H9 (cell line): ENCODE measurements around the gene TFAP2A. TPM values are rescaled to one million over a fixed set of nuclear protein-coding genes. Genes with fewer than 3 reads are reported as not detected.

Source experiments
- DNase-seq: peaks from one replicate; pipeline ENCODE4 v3.0.0-alpha.2; 2017
- H2AFZ ChIP-seq: one replicate; pipeline ENCODE4 v1.6.1; 2013; ENCODE audit warnings: mild to moderate bottlenecking, low read length, control low read depth, moderate library complexity
- H2AK5ac ChIP-seq: 2 replicates; pipeline ENCODE4 v1.6.1; 2013; ENCODE audit warnings: low read length, control low read depth, mixed read lengths; ENCODE audit not compliant: insufficient read length
- H2BK120ac ChIP-seq: one replicate; pipeline ENCODE4 v1.6.1; 2013; ENCODE audit warnings: low read depth, mild to moderate bottlenecking, low read length, control low read depth, inconsistent platforms; ENCODE audit not compliant: poor library complexity, severe bottlenecking
- H2BK12ac ChIP-seq: 2 replicates; pipeline ENCODE4 v1.6.1; 2013; ENCODE audit warnings: low read length, control low read depth, mixed read lengths, low read depth; ENCODE audit not compliant: insufficient read length
- H2BK15ac ChIP-seq: 2 replicates; pipeline ENCODE4 v1.6.1; 2013; ENCODE audit warnings: low read depth, low read length, control low read depth
- H2BK20ac ChIP-seq: one replicate; pipeline ENCODE4 v1.6.1; 2013; ENCODE audit warnings: low read depth, mild to moderate bottlenecking, low read length, control low read depth, inconsistent platforms; ENCODE audit not compliant: poor library complexity, severe bottlenecking
- H2BK5ac ChIP-seq: 2 replicates; pipeline ENCODE4 v1.6.1; 2013; ENCODE audit warnings: low read length, control low read depth, mixed read lengths; ENCODE audit not compliant: insufficient read length
- H3K14ac ChIP-seq: 2 replicates; pipeline ENCODE4 v1.6.1; 2013; ENCODE audit warnings: low read length, control low read depth; ENCODE audit not compliant: insufficient read depth
- H3K18ac ChIP-seq: 2 replicates; pipeline ENCODE4 v1.6.1; 2013; ENCODE audit warnings: low read depth, mild to moderate bottlenecking, mixed read lengths, low read length, control low read depth; ENCODE audit not compliant: insufficient read length
- H3K23ac ChIP-seq: 2 replicates; pipeline ENCODE4 v1.6.1; 2013; ENCODE audit warnings: low read length, control low read depth, mixed read lengths, low read depth; ENCODE audit not compliant: insufficient read length
- H3K23me2 ChIP-seq: 2 replicates; pipeline ENCODE4 v1.6.1; 2013; ENCODE audit warnings: low read depth, mild to moderate bottlenecking, mixed read lengths, low read length, control low read depth; ENCODE audit not compliant: insufficient read length, poor library complexity, severe bottlenecking
- H3K27ac ChIP-seq: 2 replicates; pipeline ENCODE4 v1.5.1; 2013; ENCODE audit warnings: low read length, control low read depth, mixed read lengths, low read depth; ENCODE audit not compliant: insufficient read length
- H3K27me3 ChIP-seq: 2 replicates; pipeline ENCODE4 v1.6.1; 2013; ENCODE audit warnings: low read length, control low read depth, inconsistent platforms; ENCODE audit not compliant: insufficient read depth
- H3K4ac ChIP-seq: 2 replicates; pipeline ENCODE4 v1.6.1; 2013; ENCODE audit warnings: low read depth, mild to moderate bottlenecking, control low read depth, inconsistent platforms, low read length, moderate library complexity
- H3K4me1 ChIP-seq: 2 replicates; pipeline ENCODE4 v1.6.1; 2013; ENCODE audit warnings: low read length, control low read depth, inconsistent platforms; ENCODE audit not compliant: insufficient read depth
- H3K4me2 ChIP-seq: 2 replicates; pipeline ENCODE4 v1.6.1; 2013; ENCODE audit warnings: low read length, control low read depth, mixed read lengths; ENCODE audit not compliant: insufficient read length, insufficient read depth
- H3K56ac ChIP-seq: 2 replicates; pipeline ENCODE4 v1.6.1; 2013; ENCODE audit warnings: low read depth, mild to moderate bottlenecking, mixed read lengths, low read length, control low read depth; ENCODE audit not compliant: insufficient read length
- H3K79me1 ChIP-seq: 2 replicates; pipeline ENCODE4 v1.6.1; 2013; ENCODE audit warnings: low read depth, mild to moderate bottlenecking, moderate library complexity, low read length, control low read depth, inconsistent platforms; ENCODE audit not compliant: insufficient read depth, poor library complexity, severe bottlenecking
- H3K79me2 ChIP-seq: 2 replicates; pipeline ENCODE4 v1.6.1; 2013; ENCODE audit warnings: low read length, control low read depth, inconsistent platforms; ENCODE audit not compliant: insufficient read depth
- H3K9ac ChIP-seq: 2 replicates; pipeline ENCODE4 v1.6.1; 2013; ENCODE audit warnings: low read length, control low read depth, mixed read lengths; ENCODE audit not compliant: insufficient read length; ENCODE audit errors: extremely low read depth
- H3K9me3 ChIP-seq: one replicate; pipeline ENCODE4 v1.6.1; 2013; ENCODE audit warnings: low read depth, low read length, inconsistent platforms; ENCODE audit not compliant: control insufficient read depth
- H3T11ph ChIP-seq: one replicate; pipeline ENCODE4 v1.6.1; 2013; ENCODE audit warnings: mild to moderate bottlenecking, low read length, control low read depth, inconsistent platforms
- H4K20me1 ChIP-seq: one replicate; pipeline ENCODE4 v1.6.1; 2013; ENCODE audit not compliant: control insufficient read depth, insufficient read length, insufficient read depth
- H4K5ac ChIP-seq: 2 replicates; pipeline ENCODE4 v1.6.1; 2013; ENCODE audit warnings: low read depth, mild to moderate bottlenecking, mixed read lengths, low read length, control low read depth; ENCODE audit not compliant: insufficient read length
- H4K8ac ChIP-seq: replicated peaks from 2 replicates; pipeline ENCODE4 v1.6.1; 2013; ENCODE audit warnings: low read length, control low read depth, mixed read lengths, low read depth; ENCODE audit not compliant: insufficient read length
- H4K91ac ChIP-seq: 2 replicates; pipeline ENCODE4 v1.6.1; 2013; ENCODE audit warnings: low read depth, mild to moderate bottlenecking, moderate library complexity, mixed read lengths, low read length, control low read depth; ENCODE audit not compliant: insufficient read length
- H3K27ac Mint-ChIP-seq, 3 experiments: 2 replicates in 2 of 3; 3 replicates in 1 of 3; pipeline ENCODE4 v1.8.0; 2020 to 2021; ENCODE audit warnings: mixed read lengths in 3 of 3, mild to moderate bottlenecking in 1 of 3, moderate library complexity in 1 of 3
- H3K27me3 Mint-ChIP-seq: 2 replicates; pipeline ENCODE4 v1.8.0; 2021; ENCODE audit warnings: low read depth, mild to moderate bottlenecking, moderate library complexity, mixed read lengths
- H3K36me3 Mint-ChIP-seq, 3 experiments: 2 replicates in 2 of 3; 3 replicates in 1 of 3; pipeline ENCODE4 v1.8.0; 2020 to 2021; ENCODE audit warnings: low read depth in 3 of 3, mixed read lengths in 3 of 3; ENCODE audit not compliant: insufficient read depth in 1 of 3
- H3K4me1 Mint-ChIP-seq, 2 experiments: 2 replicates each; pipeline ENCODE4 v1.8.0; 2020; ENCODE audit warnings: mixed read lengths in 2 of 2
- H3K4me3 Mint-ChIP-seq, 2 experiments: 2 replicates in 1 of 2; 3 replicates in 1 of 2; pipeline ENCODE4 v1.8.0; 2020 to 2021; ENCODE audit warnings: mild to moderate bottlenecking in 2 of 2, mixed read lengths in 2 of 2, moderate library complexity in 1 of 2
- H3K9me3 Mint-ChIP-seq, 2 experiments: 2 replicates in 1 of 2; 3 replicates in 1 of 2; pipeline ENCODE4 v1.8.0; 2020; ENCODE audit warnings: mild to moderate bottlenecking in 2 of 2, mixed read lengths in 2 of 2, moderate library complexity in 1 of 2
- WGBS: extraction: QIAGEN DNeasy Blood & Tissue Kit; methylation state at CpG from one replicate; pipeline ENCODE4 v1.1.7; 2013; ENCODE audit warnings: missing lambda C conversion rate, low lambda C conversion rate, mixed read lengths; ENCODE audit not compliant: insufficient read length; ENCODE audit errors: extremely low coverage; 5-methylcytosine and 5-hydroxymethylcytosine counted together
- total RNA-seq: library from RNA; stranded (reverse); gene quantifications from 2 replicates; pipeline ENCODE4 v1.2.1, GENCODE V29; 2021
- TF ChIP-seq, protein P1 (sequence below): fragments of 200-600 bp; sonication (generic); conservative IDR thresholded peaks from 3 replicates; pipeline ENCODE4 v1.8.0; 2021; ENCODE audit warnings: antibody characterized with exemption, mild to moderate bottlenecking

TFAP2A gene
- total RNA-seq, 1 experiment from 2014 or later = 2.6 TPM

DNA sequence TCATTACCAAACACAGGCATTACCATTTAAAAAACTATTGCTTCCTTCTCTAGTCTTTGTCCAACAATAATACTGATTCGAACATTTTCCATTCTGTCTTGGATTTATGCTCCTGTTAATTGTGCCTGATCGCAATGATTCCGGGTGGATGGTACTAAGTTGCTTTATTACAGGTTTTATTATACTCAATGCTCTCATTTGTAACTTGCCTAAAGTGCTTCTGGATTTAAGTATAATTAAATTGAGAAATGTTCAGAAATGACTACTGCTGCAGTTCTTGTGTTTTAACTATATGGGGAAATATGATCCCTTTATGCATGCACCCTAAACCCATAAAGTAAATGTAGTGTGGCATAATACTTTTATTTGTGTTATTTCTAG, 7.2 kb downstream of the TFAP2A start:
- H4K8ac ChIP-seq = no peak overlapping the region
- H3K4me1 ChIP-seq = peaks cover 6% of the 10 kb centered on the region; the same call in 1 of the 2 replicates

More for the DNA sequence above, 7.2 kb downstream of the TFAP2A start:
- no peak for DNase-seq
- H3K4ac ChIP-seq = no peak overlapping the region
- H3T11ph ChIP-seq = no peak overlapping the region
- no peak overlapping the region for H4K91ac ChIP-seq
- no peak overlapping the region for H2BK5ac ChIP-seq
- H3K79me1 ChIP-seq = no peaks in the 10 kb centered on the region
- no peaks in the 10 kb centered on the region for H3K79me2 ChIP-seq
- no peaks in the 10 kb centered on the region for H3K9me3 ChIP-seq
- H3K27me3 ChIP-seq = peaks cover 59% of the 10 kb centered on the region
- no peaks in the 10 kb centered on the region for H4K20me1 ChIP-seq
- no peak overlapping the region for H2BK15ac ChIP-seq
- no CpG with 5 or more reads among the region's 3 CpGs for WGBS
- H2BK12ac ChIP-seq = no peak overlapping the region
- TF ChIP-seq, protein P1, sequence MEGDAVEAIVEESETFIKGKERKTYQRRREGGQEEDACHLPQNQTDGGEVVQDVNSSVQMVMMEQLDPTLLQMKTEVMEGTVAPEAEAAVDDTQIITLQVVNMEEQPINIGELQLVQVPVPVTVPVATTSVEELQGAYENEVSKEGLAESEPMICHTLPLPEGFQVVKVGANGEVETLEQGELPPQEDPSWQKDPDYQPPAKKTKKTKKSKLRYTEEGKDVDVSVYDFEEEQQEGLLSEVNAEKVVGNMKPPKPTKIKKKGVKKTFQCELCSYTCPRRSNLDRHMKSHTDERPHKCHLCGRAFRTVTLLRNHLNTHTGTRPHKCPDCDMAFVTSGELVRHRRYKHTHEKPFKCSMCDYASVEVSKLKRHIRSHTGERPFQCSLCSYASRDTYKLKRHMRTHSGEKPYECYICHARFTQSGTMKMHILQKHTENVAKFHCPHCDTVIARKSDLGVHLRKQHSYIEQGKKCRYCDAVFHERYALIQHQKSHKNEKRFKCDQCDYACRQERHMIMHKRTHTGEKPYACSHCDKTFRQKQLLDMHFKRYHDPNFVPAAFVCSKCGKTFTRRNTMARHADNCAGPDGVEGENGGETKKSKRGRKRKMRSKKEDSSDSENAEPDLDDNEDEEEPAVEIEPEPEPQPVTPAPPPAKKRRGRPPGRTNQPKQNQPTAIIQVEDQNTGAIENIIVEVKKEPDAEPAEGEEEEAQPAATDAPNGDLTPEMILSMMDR = no peak
- H3K23me2 ChIP-seq = peaks cover 21% of the 10 kb centered on the region
- H2AK5ac ChIP-seq = no peak overlapping the region
- no peak overlapping the region for H4K5ac ChIP-seq
- no peak overlapping the region for H3K56ac ChIP-seq
- H3K27ac ChIP-seq = no peak overlapping the region
- peaks cover 0 to 4% (median 0%) of the 10 kb centered on the region in 3 experiments; a peak in 1 of 7 replicates for H3K36me3 Mint-ChIP-seq
- H3K23ac ChIP-seq = no peak overlapping the region
- H2BK120ac ChIP-seq = no peak overlapping the region
- H3K4me1 Mint-ChIP-seq = peaks cover 50 to 69% of the 10 kb centered on the region in 2 experiments
- no peak overlapping the region for H3K9ac ChIP-seq
- H3K4me3 Mint-ChIP-seq = peak overlapping the region in 1 of 2 experiments; percentile 2; a peak in 1 of 5 replicates
- no peak overlapping the region for H2BK20ac ChIP-seq
- H3K9me3 Mint-ChIP-seq = peaks cover 0 to 13% of the 10 kb centered on the region in 2 experiments; a peak in 2 of 5 replicates
- H2AFZ ChIP-seq = no peak overlapping the region
- H3K27me3 Mint-ChIP-seq = peaks cover 93% of the 10 kb centered on the region
- no peak overlapping the region for H3K14ac ChIP-seq
- no peak overlapping the region for H3K18ac ChIP-seq
- no peak overlapping the region for H3K4me2 ChIP-seq
- no peak overlapping the region for H3K27ac Mint-ChIP-seq
